Natural killer cell treated with Interleukin-12 subunit alpha and Interleukin-12 subunit beta and Interleukin-15 and Interleukin-18, amount 100 ng/mL, for 72 hours (primary cell): ENCODE results near the gene ADORA1. TPM values are rescaled to one million over a fixed set of nuclear protein-coding genes. Genes with fewer than 3 reads are reported as not detected.

Experiments
- ATAC-seq, 2 donors: fragments of 150-1000 bp; cut with Tn5 transposase in 1 of 2; sonication (Bioruptor Pico), chemical (Tn5 transposase) in 1 of 2; 2 replicates each; pipeline ENCODE4 v1.10.0; 2021
- DNase-seq: peaks from one replicate; pipeline ENCODE4 v3.0.0; 2022; ENCODE audit warnings: low spot score
- H3K27ac Mint-ChIP-seq, 2 donors: 1 replicate in 1 of 2; 2 replicates in 1 of 2; pipeline ENCODE4 v1.8.0; 2022; ENCODE audit warnings: mixed read lengths in 2 of 2, mild to moderate bottlenecking in 1 of 2, moderate library complexity in 1 of 2
- H3K27me3 Mint-ChIP-seq, 2 donors: 1 replicate in 1 of 2; 2 replicates in 1 of 2; pipeline ENCODE4 v1.8.0; 2022; ENCODE audit warnings: mixed read lengths in 2 of 2
- H3K36me3 Mint-ChIP-seq: one replicate; pipeline ENCODE4 v1.8.0; 2022; ENCODE audit warnings: mixed read lengths
- H3K4me1 Mint-ChIP-seq, 2 donors: 1 replicate in 1 of 2; 2 replicates in 1 of 2; pipeline ENCODE4 v1.8.0; 2022; ENCODE audit warnings: low read depth in 2 of 2, mixed read lengths in 2 of 2, mild to moderate bottlenecking in 1 of 2
- H3K4me3 Mint-ChIP-seq: one replicate; pipeline ENCODE4 v1.8.0; 2022; ENCODE audit warnings: mixed read lengths
- H3K9me3 Mint-ChIP-seq: 2 replicates; pipeline ENCODE4 v1.8.0; 2022; ENCODE audit warnings: mixed read lengths
- total RNA-seq, 2 donors: library from RNA; stranded (reverse); gene quantifications; one replicate each; pipeline ENCODE4 v1.2.3, GENCODE V29; 2022

ADORA1 gene
- total RNA-seq, 2 donors from 2014 or later: not detected

DNA sequence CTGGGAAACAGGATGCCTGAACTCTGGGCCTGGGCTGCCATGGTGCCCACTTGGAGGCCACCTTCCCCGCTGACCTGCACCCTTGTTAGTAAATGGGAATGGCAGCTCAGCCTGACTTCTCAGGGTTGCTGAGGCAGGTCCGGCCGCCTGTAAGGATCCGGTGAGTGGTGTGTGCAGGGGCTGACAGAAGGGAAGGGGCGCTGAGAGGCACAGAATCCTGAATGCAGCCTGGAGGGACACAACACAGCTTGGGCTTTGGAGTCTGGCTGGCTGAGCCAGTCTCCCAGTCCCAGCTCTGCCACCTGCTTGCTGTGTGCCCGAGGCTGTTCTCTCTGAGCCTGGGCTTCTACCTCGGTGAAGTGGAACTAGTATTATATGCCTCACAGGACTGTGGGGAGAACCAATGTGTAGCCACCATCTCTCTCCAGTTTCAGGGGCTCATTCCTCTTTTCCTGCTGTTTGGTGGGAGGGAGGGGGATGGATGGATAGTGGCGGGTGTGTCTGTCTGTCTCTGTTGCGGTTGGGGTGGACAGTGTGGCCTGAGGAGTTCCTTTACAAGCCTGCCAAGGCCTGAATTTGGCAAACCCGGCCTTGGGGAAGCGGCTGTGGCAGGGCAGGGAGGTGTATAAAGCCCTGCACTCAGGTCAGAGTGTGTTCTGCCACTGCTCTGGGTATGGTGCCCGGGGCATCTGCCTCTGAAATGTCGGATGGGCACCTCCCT is 18.0 kb downstream of the ADORA1 start:
- H3K27ac Mint-ChIP-seq: no peak overlapping the region
- H3K27me3 Mint-ChIP-seq: peaks cover 0 to 5% of the 10 kb centered on the region in 2 donors
- DNase-seq (no peak), ATAC-seq (no peak)
- no peaks in the 10 kb centered on the region for H3K36me3 Mint-ChIP-seq
- H3K4me1 Mint-ChIP-seq: no peaks in the 10 kb centered on the region
- no peak overlapping the region for H3K4me3 Mint-ChIP-seq
- no peaks in the 10 kb centered on the region for H3K9me3 Mint-ChIP-seq

DNA sequence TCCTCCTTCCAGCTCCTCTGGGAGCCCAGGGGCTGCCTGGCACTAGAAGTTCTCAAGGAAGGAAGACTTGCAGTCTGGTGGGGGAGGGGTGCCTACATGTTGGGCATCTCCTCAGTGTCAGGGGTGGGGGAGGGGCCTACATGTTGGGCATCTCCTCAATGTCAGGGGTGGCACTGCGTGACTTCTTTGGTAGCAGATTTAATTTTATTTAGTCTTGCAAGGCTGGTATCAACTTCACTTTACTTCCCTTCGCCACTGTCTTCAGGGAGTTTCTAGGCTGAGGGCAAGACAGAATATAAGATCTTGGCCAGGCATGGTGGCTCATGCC is 18.5 kb downstream of the ADORA1 start:
- Mint-ChIP-seq H3K27ac (no peak overlapping the region), H3K36me3 (no peaks in the 10 kb centered on the region), H3K4me1 (no peaks in the 10 kb centered on the region), H3K4me3 (no peak overlapping the region), H3K27me3 (peaks cover 0 to 5% of the 10 kb centered on the region in 2 donors), H3K9me3 (no peaks in the 10 kb centered on the region)
- no peak for DNase-seq
- ATAC-seq: no peak

DNA sequence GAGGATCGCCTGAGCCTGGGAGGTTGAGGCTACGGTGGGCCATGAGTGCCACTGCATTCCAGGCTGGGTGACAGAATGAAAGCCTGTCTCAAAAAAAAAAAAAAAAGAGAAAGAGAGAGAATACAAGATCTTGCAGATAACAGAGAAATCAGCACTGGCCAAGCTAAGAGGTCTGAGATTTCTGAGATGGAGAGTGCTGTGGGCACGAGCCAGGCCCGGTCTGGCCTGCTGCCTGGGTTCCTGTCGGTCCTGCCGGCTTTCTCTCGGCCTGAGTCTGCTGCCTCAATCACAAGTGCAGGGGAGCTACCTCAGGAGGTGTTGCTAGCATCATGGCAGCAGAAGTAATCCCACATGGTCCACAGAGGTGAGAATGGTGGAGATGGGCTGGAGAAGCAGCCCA is 19.0 kb downstream of the ADORA1 start:
- H3K4me3 Mint-ChIP-seq: no peak overlapping the region
- H3K4me1 Mint-ChIP-seq: no peaks in the 10 kb centered on the region
- no peak for DNase-seq
- no peaks in the 10 kb centered on the region for H3K36me3 Mint-ChIP-seq
- ATAC-seq: no peak
- peaks cover 0 to 5% of the 10 kb centered on the region in 2 donors for H3K27me3 Mint-ChIP-seq
- H3K27ac Mint-ChIP-seq: no peak overlapping the region
- no peaks in the 10 kb centered on the region for H3K9me3 Mint-ChIP-seq

DNA sequence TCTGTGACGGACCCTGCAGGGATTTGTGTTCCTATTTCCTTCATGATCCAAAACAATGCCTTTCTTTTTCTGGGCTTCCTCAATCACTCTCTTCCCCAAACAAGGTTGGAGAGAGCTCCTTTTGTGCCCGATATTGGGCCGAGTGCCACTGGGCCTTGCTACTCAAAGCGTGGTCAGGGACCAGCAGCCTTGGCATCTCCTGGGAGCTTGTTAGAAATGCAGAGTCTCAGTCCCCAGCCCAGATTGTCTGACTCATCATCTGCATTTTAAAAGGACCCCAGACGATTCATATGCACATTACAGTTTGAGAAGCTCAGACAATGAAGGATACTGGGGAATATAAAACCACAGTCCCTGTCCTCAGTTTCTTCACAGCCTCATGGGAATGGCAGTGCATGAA is 19.9 kb downstream of the ADORA1 start:
- DNase-seq (no peak), ATAC-seq (no peak)
- peaks cover 0 to 5% of the 10 kb centered on the region in 2 donors for H3K27me3 Mint-ChIP-seq
- H3K4me3 Mint-ChIP-seq: no peak overlapping the region
- H3K9me3 Mint-ChIP-seq: no peaks in the 10 kb centered on the region
- H3K4me1 Mint-ChIP-seq: no peaks in the 10 kb centered on the region
- no peaks in the 10 kb centered on the region for H3K36me3 Mint-ChIP-seq
- H3K27ac Mint-ChIP-seq: no peak overlapping the region

DNA sequence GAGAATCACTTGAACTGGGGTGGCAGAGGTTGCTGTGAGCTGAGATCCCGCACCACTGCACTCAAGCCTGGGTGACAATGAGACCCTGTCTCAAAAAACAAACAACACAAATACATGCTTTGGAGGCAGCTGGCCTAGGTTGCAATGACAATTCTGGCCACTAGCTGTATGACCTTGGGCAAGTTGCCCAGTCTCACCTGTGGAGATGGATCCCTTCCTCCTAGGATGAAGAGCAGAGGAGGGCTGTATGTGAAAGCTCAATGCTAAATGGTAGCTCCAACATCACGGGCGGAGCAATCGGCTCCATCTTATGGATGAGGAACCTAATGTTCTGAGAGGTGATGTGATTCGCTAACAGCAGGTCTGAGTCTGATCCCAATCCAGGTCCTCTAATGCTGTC is 20.6 kb downstream of the ADORA1 start:
- H3K27me3 Mint-ChIP-seq: peaks cover 0 to 5% of the 10 kb centered on the region in 2 donors
- H3K27ac Mint-ChIP-seq: no peak overlapping the region
- ATAC-seq: no peak
- no peaks in the 10 kb centered on the region for H3K4me1 Mint-ChIP-seq
- no peaks in the 10 kb centered on the region for H3K9me3 Mint-ChIP-seq
- no peaks in the 10 kb centered on the region for H3K36me3 Mint-ChIP-seq
- no peak for DNase-seq
- H3K4me3 Mint-ChIP-seq: no peak overlapping the region

DNA sequence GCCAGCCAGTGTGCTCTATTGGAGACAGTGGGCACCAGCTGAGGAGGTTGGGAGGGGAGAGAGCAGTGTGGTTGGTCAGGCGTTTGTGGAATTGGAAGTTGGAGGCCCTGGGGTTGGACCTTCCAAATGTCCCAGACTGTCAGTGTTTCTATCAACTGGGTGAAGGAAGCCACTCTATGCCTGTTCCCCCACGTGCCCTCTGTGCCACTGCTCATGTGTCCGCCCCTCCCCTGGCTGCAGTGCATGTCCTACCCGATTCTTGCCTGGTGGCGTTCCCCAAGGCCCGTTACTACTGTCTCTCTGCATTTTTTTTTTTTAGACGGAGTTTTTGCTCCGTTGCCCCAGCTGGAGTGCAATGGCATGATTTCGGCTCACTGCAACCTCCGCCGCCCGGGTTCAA is 21.1 kb downstream of the ADORA1 start:
- DNase-seq (no peak), ATAC-seq (no peak)
- Mint-ChIP-seq H3K27ac (no peak overlapping the region), H3K27me3 (peaks cover 0 to 5% of the 10 kb centered on the region in 2 donors), H3K9me3 (no peaks in the 10 kb centered on the region), H3K4me3 (no peak overlapping the region), H3K36me3 (no peaks in the 10 kb centered on the region), H3K4me1 (no peaks in the 10 kb centered on the region)

DNA sequence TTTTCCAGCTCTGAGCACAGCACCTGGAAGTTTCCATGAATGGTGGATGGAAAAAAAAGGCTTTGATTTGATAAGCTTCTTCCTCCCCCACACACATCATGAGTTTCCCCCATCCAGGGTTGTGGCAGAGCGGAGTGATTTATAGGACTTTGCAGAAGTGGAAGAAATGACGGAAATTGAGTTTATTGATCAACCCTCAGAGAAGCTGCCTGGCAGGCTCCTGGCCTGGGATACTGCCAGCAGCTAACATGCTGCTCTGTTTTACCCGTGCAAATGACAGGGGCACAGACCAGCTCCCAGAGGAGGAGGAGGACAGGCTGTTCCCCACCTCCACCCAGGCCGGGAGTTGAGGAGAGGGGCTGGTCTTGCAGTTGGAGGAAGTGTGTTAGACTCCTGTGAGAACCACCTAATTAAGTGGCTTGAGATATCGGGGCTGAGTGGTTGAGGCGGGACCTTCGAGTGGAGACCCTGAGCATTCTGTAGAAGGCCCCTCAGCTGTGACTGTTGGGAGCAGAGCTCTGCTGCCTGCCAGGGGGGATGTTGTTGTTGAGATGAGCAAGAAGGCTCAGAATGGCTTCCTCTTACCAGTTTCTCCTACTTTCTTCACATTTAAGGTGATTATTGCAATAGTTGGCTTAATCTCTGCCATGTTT is 21.8 kb downstream of the ADORA1 start:
- Mint-ChIP-seq H3K4me1 (no peaks in the 10 kb centered on the region), H3K4me3 (no peak overlapping the region), H3K36me3 (no peaks in the 10 kb centered on the region), H3K27ac (no peak overlapping the region), H3K9me3 (no peaks in the 10 kb centered on the region), H3K27me3 (peaks cover 0 to 2% of the 10 kb centered on the region in 2 donors)
- DNase-seq: no peak
- no peak for ATAC-seq

DNA sequence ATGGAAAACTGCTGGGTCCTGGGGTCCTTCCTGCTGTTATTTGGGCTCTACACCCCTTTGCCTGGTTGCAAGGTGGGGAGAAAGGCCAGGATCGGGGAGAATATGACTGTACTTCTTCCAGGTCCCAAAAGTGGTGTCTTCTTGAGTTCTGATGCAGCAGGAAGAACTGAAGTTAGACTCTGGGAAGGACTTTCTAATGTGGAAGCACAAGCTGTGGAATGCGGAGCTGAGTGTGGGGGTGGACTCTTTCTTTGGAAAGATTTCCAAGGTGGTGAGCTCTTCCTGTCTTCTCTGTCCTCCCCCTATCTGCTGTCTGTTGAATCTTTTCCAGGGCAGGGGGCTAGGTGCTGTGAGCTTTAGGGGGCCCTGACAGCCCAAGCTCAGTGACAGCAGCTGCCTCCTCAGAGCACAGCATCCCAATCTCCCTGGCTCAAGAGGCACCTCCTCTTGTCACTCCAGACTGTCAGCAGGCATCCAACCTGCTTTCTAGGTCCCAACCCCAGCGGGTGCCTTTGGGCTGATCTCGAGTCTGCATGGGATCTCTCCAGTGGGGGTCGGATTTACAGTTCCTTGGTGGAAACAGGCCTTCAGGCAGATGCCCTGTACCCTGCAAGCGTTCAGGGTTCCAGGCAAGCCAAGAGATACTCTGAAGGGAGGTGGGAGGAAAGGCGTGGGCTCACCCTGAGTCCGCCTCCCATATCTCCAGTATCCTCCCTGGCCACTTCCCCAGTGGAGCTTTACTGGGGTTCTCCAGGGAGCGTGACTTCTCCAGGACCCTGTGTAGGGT is 23.2 kb downstream of the ADORA1 start:
- ATAC-seq: no peak
- no peak for DNase-seq
- Mint-ChIP-seq H3K4me3 (no peak overlapping the region), H3K9me3 (no peaks in the 10 kb centered on the region), H3K4me1 (no peaks in the 10 kb centered on the region), H3K36me3 (no peaks in the 10 kb centered on the region), H3K27me3 (peaks cover 2 to 3% of the 10 kb centered on the region in 2 donors), H3K27ac (no peak overlapping the region)

DNA sequence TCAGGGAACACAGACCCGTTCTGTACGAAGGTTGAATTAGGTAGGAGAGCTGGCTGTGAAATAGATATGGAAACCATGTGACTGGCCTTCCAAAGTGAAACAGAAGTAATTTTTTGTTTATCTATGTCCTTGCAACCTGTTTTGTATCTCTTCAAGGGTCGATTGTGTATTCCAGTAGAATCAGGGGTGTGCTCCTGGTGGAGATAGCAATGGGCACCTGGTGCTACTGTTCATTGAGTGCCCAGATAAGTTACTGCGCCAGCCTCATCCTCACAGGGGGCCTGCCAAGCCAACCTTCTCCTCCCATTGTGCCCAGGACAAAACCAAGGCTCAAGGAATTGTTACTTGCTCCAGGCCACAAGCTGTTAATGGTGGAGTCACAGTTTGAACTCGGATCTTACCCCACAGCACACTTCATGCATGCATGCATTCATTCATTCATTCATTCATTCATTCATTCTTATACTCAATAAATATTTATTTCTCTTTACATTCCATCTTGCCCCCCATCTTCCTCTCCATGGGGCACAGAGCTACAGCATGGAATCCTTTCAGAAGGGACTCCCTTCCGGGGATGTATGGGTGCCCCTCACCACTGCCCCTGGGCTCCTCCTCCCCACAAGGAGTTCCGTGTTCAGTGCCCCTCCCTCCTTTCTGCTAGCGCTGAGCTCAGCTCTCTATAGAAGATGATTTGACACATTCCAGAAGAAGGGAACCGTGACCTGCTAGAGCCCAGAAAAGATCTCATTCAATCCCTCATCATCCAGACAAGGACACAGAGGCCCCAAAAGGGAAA is 24.0 kb downstream of the ADORA1 start:
- Mint-ChIP-seq H3K4me3 (no peak overlapping the region), H3K27ac (no peak overlapping the region), H3K27me3 (peaks cover 7% of the 10 kb centered on the region in 2 donors), H3K36me3 (no peaks in the 10 kb centered on the region), H3K4me1 (no peaks in the 10 kb centered on the region), H3K9me3 (no peaks in the 10 kb centered on the region)
- ATAC-seq (no peak), DNase-seq (no peak)

DNA sequence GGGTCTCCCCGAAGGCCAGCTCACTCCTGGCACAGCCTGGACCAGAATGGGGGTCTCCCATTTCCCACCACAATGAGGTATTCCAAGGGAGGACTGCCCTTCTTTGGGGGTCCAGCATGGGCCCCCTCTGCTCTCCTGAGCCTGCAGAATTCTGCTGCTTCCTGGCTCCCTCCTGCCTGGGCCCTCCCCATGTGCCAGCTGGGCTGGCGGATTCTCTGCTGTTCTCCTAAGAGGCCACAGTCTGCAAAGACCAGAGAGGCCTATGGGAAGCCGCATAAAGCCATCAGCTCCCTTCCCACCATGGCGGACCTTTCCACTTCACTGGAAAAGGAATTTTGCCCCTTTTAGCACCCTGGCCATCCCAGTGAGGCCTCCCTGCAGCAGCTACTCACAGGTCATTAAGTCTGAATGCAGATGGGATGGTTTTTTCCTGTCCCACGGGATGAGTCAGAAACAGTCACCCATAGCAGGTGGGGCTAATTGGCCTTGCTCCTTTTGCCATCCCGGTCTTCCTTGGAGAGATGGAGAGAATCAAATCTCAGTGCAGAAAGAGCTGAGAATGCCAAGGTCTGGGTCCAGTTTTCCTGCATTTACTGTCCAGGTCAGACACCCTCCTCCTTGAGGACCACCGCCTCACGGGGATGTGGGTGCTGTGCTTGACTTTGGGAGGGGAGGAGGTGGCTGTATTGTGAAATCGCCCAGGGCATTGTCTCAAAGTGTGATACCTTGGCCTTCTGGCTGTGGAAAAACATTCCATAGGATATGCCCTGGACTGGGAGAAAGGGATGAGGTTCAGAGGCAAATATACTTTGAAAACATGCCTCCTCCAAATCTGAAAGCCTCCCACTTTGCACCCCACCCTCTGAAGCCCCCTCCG is 24.9 kb downstream of the ADORA1 start:
- Mint-ChIP-seq H3K4me1 (no peaks in the 10 kb centered on the region), H3K9me3 (no peaks in the 10 kb centered on the region), H3K27me3 (peaks cover 7% of the 10 kb centered on the region in 2 donors), H3K36me3 (no peaks in the 10 kb centered on the region), H3K27ac (no peak overlapping the region), H3K4me3 (no peak overlapping the region)
- DNase-seq (no peak), ATAC-seq (no peak)

DNA sequence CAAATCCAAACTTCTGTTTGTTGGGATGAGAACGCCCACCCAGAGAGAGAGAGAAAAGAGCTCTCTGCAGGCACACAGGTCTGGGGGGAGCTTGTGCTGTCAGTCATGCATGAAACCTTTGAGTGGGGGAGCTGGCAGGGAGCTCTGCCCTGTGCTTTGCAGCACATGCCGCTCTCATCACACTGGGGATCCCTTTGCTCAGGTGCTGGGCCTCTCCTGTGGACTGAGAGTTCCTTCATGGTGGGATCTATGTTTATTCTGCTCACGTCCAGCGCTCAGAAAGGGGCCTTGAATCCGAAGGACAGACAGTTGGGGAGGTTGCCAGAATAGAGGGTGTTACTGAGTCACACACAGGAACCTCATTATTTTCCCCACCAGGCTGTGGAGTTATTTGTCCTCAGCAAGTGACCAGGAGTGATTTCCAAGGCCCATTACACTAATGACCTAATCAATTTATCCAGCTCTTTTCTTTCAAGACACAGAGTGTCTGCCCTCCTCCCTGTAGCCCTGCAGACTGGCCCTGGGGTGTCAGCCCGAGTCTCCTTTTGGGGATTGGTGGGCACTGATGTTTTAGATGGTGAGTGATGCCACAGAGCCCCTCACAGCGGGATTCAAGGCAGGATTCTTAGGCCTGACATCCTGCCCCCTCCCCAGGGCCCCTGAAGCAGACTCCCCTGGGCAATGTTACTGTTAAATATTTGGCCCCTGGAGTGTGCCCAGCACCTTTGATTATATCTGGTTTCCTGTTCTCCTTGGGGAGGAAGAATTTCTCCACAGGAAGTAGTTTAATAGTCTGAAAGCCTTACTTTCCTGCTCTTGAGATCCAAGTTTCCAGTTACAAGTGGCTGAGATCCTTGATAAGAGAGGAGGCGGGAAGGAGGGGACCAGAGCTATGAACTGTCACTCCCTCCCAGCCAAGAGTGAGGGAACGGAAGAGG is 25.8 kb downstream of the ADORA1 start:
- no peaks in the 10 kb centered on the region for H3K4me1 Mint-ChIP-seq

More for the DNA sequence above, 25.8 kb downstream of the ADORA1 start:
- H3K4me3 Mint-ChIP-seq: no peak overlapping the region
- peaks cover 12 to 13% of the 10 kb centered on the region in 2 donors for H3K27me3 Mint-ChIP-seq
- DNase-seq (no peak), ATAC-seq (no peak)
- no peaks in the 10 kb centered on the region for H3K36me3 Mint-ChIP-seq
- no peak overlapping the region for H3K27ac Mint-ChIP-seq
- no peaks in the 10 kb centered on the region for H3K9me3 Mint-ChIP-seq
